ENCODE data around the gene SLC26A2. TPM values are rescaled to one million over a fixed set of nuclear protein-coding genes. Genes with fewer than 3 reads are reported as not detected.

The SLC26A2 gene
- total and polyA plus RNA-seq, 3 donors from 2014 or later: 7.4 to 16.3 (median 13.5) TPM

DNA sequence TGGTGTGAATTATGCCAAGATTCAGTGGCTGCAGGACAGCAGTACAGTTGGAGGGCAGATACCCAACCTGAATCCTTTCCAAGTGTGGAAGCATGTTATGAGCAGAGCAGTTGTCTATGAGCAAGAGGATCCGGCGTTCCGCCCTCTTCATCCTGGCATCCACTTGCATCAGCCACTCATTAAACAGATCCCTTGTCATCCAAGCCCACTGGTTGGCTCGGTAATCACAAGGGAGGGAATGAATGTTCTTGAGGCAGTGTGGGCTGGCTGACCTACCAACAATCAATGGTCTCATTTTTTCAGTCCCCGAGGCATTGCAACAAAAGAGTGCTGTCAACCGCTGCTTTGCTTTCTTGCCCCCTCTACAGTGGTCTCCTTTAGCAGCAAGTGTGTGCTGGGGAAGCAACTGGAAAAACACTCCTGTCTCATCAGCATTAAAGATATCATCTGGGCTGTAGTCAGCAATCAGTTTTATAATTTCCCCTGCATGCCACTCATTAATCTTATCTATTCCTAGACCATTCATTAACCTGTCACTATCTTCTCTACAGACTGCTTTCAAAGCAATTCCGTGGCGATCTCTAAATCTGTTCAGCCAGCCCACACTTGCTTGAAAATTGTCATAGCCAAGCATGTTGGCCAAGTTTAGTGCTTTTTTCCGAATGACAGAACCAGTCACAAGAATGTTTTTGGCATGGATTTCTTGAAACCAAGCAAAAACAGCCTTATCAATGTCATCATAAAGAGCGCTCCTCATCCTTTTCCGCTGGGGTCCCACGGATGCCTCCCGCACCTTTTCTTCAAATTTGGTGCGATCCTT is 35.0 kb downstream of the SLC26A2 start:
- WGBS, 2 donors: 90 to 93% methylated on average over 13 to 14 of the region's 14 CpGs

GRCh38 chr5:149996205-149996890 is 35.8 kb downstream of the SLC26A2 start:
- no peaks in the 10 kb centered on the region for H3K27me3 ChIP-seq
- no peak overlapping the region for H3K4me3 ChIP-seq
- H3K27ac ChIP-seq: no peak overlapping the region
- no peak for DNase-seq
- 92 to 93% methylated on average over 6 of the region's 6 CpGs for WGBS, 2 donors
- H3K36me3 ChIP-seq (ENCODE audit: low read depth, missing control alignments): no peaks in the 10 kb centered on the region
- H3K9me3 ChIP-seq: no peaks in the 10 kb centered on the region
- intact Hi-C loops (cut with DNase I; ENCODE audit: low total_unique reads): loop anchor here (10.0 kb wide), 2 partner anchors 162 to 362 kb away; no protein-coding TSS in a partner anchor
- H3K4me1 ChIP-seq: peaks cover 9% of the 10 kb centered on the region
- TF ChIP-seq, protein P1, sequence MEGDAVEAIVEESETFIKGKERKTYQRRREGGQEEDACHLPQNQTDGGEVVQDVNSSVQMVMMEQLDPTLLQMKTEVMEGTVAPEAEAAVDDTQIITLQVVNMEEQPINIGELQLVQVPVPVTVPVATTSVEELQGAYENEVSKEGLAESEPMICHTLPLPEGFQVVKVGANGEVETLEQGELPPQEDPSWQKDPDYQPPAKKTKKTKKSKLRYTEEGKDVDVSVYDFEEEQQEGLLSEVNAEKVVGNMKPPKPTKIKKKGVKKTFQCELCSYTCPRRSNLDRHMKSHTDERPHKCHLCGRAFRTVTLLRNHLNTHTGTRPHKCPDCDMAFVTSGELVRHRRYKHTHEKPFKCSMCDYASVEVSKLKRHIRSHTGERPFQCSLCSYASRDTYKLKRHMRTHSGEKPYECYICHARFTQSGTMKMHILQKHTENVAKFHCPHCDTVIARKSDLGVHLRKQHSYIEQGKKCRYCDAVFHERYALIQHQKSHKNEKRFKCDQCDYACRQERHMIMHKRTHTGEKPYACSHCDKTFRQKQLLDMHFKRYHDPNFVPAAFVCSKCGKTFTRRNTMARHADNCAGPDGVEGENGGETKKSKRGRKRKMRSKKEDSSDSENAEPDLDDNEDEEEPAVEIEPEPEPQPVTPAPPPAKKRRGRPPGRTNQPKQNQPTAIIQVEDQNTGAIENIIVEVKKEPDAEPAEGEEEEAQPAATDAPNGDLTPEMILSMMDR (IDR thresholded peaks at IDR 0.05): no peak
- TF ChIP-seq POLR2A (IDR thresholded peaks at IDR 0.05): no peak

More for the DNA sequence above, 35.0 kb downstream of the SLC26A2 start:
- Histone ChIP-seq H3K27ac (no peak overlapping the region), H3K4me3 (no peak overlapping the region), H3K9me3 (no peaks in the 10 kb centered on the region), H3K4me1 (peaks cover 9% of the 10 kb centered on the region), H3K36me3 (ENCODE audit: low read depth, missing control alignments) (no peaks in the 10 kb centered on the region), H3K27me3 (no peaks in the 10 kb centered on the region)
- intact Hi-C loops (cut with DNase I; ENCODE audit: low total_unique reads): loop anchor here (10.0 kb wide), 2 partner anchors 161 to 361 kb away; no protein-coding TSS in a partner anchor
- TF ChIP-seq, protein P1 (IDR thresholded peaks at IDR 0.05): no peak
- no peak for TF ChIP-seq POLR2A (IDR thresholded peaks at IDR 0.05)
- no peak for DNase-seq

DNA sequence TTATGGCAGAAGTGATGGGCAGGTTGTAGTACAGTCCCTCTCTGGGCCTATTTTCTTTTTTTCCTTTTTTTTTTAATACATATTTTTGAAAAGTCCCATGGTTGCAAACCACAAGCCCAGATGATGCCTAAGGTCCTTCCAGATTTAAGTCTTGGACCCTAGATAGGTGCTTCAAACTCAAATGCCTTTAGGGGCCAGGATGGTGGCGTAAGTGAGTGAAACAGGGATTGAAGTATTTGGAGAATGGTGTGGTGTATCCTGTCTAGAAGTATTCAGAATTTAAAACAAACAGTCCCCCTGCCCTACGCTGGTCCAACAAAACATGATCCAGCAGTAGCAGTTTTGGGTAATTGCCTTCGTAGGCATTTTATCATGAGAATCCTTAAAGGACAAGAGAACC is 37.7 kb downstream of the SLC26A2 start:
- intact Hi-C loops (cut with DNase I; ENCODE audit: low total_unique reads): loop anchor here (10.0 kb wide), 2 partner anchors 163 to 363 kb away; no protein-coding TSS in a partner anchor
- Histone ChIP-seq H3K36me3 (ENCODE audit: low read depth, missing control alignments) (no peaks in the 10 kb centered on the region), H3K4me1 (peaks cover 26% of the 10 kb centered on the region), H3K27me3 (no peaks in the 10 kb centered on the region), H3K27ac (no peak overlapping the region), H3K4me3 (no peak overlapping the region), H3K9me3 (no peaks in the 10 kb centered on the region)
- TF ChIP-seq, protein P1 (IDR thresholded peaks at IDR 0.05): no peak
- no peak for TF ChIP-seq POLR2A (IDR thresholded peaks at IDR 0.05)
- WGBS, 2 donors: 93 to 100% methylated on average over 3 of the region's 3 CpGs
- DNase-seq: no peak

DNA sequence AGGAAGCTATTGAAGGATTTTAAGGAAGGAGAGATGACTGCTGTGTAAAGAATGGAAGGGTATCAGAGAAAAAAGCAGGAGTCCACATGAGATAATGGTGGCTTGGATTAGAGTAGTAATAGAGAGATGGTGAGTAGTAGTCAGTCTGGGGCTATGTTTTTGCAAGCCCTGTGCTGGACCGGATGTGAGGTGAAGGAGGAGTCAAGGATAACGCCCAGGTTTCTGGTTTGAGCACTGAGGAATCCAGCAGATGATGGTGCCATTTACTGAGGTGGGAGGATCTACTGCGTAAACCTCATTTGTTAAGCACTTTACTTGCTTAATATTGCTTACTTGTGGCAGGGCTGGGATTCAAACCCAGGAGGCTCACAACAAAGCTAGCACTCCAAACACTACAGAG is 38.8 kb downstream of the SLC26A2 start:
- Histone ChIP-seq H3K9me3 (no peaks in the 10 kb centered on the region), H3K36me3 (ENCODE audit: low read depth, missing control alignments) (no peaks in the 10 kb centered on the region), H3K4me1 (peaks cover 26% of the 10 kb centered on the region), H3K27ac (peak overlapping the region in 1 of 2 donors; percentile 98), H3K4me3 (peak overlapping the region; percentile 92 to 97), H3K27me3 (no peaks in the 10 kb centered on the region)
- 53 to 56% methylated on average over 3 of the region's 3 CpGs for WGBS, 2 donors
- DNase-seq: no peak
- TF ChIP-seq POLR2A (IDR thresholded peaks at IDR 0.05): no peak
- TF ChIP-seq, protein P1 (IDR thresholded peaks at IDR 0.05): no peak
- intact Hi-C loops (cut with DNase I; ENCODE audit: low total_unique reads): loop anchor here (10.0 kb wide), 2 partner anchors 165 to 365 kb away; no protein-coding TSS in a partner anchor
